ENCODE data around the gene KRT27.
"Not testable (repeated sequence)": the region's sequence is repeated elsewhere in the genome, so short reads cannot be mapped to it uniquely, and the experiment has no call there.

The KRT27 gene, protein sequence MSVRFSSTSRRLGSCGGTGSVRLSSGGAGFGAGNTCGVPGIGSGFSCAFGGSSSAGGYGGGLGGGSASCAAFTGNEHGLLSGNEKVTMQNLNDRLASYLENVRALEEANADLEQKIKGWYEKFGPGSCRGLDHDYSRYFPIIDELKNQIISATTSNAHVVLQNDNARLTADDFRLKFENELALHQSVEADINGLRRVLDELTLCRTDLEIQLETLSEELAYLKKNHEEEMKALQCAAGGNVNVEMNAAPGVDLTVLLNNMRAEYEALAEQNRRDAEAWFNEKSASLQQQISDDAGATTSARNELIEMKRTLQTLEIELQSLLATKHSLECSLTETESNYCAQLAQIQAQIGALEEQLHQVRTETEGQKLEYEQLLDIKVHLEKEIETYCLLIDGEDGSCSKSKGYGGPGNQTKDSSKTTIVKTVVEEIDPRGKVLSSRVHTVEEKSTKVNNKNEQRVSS

GRCh38 chr17:40782450-40782849 lies at the start of gene KRT27:
Gene KRT27, minus strand, starts transcription at chr17:40782550. Its CDS starts 57 bp downstream, at chr17:40782493.
- DNase-seq (ENCODE audit: low spot score) = no peak

DNA sequence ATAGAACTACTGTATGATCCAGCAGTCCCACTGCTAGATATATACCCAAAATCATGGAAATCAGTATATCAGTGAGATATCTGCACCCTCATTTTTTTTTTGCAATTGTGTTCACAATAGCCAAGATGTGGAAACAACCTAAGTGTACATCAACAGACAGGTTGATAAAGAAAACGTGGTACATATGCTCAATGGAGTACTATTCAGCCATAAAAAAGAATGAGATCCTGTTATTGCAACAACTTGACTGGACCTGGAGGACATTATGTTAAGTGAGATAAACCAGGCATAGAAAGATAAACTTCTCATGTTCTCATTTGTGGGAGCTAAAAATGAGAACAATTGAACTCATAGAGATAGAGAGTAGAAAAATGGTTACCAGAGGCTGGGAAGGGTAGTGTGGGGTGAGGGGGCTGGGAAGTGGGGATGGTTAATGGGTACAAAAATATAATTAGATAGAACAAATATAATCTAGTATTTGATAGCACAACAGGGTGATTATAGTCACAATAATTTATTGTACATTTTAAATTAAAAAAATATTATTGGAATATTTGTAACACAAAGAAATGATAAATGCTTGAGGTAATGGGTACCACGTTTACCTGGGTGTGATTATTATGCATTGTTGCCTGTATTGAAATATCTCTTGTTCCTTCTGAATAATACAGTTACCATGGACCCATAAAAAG lies 47.9 kb upstream of the KRT27 start:
- DNase-seq (ENCODE audit: low spot score) = no peak

GRCh38 chr17:40828454-40829044 lies 46.2 kb upstream of the KRT27 start:
- DNase-seq (ENCODE audit: low spot score) = no peak

DNA sequence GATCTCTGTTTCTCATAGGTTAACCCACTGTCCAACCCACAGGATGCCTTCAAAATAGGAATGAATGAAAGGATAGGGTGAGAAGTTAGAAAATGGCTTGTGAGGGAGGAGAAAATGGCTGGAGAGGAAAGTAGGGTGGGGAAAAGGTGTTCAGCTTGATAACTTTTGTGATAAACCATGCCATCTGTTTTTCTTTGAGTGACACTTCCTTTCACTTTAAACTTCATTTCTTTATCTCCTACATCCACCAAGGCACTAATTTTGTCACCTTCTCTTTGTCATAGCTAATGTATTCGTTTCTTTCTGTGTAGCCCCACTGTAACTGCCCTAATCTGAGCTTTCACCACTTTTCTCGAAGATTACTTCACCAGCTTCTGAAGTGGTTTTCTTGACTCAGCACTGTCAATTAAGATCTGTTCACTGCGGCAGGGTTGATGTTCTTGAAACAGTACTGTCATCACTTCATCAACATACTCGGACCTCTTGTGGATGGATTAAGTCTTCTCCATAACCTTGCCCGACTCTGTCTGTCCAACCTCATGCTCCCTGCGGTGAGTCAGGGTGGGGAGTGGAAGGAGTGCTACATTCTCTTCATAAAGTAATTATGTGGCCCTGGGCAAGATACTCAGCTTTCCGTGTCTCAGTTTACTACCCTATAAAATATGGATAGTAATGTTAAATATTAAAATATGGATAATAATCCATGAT lies 45.5 kb upstream of the KRT27 start:
- DNase-seq (ENCODE audit: low spot score) = no peak

DNA sequence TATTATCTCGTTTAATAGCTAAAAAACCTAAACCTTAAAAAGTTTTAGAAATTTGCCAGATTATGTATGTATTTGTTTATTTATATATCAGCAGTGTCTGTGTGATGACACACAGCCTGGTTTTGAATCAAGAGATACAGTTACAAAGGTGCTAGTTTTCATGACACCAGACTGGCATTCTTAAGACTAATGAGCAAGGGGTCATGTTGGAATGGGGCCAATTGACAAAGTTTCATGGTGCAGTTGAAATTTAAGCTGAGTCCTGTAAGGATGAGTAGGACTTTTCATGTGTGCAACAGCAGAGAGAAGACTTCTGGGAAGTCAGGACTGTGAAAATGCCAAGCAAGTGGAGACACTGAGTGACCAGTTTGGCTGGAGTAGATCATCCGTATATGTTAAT lies 43.2 kb upstream of the KRT27 start:
- no peak for DNase-seq (ENCODE audit: low spot score)

DNA sequence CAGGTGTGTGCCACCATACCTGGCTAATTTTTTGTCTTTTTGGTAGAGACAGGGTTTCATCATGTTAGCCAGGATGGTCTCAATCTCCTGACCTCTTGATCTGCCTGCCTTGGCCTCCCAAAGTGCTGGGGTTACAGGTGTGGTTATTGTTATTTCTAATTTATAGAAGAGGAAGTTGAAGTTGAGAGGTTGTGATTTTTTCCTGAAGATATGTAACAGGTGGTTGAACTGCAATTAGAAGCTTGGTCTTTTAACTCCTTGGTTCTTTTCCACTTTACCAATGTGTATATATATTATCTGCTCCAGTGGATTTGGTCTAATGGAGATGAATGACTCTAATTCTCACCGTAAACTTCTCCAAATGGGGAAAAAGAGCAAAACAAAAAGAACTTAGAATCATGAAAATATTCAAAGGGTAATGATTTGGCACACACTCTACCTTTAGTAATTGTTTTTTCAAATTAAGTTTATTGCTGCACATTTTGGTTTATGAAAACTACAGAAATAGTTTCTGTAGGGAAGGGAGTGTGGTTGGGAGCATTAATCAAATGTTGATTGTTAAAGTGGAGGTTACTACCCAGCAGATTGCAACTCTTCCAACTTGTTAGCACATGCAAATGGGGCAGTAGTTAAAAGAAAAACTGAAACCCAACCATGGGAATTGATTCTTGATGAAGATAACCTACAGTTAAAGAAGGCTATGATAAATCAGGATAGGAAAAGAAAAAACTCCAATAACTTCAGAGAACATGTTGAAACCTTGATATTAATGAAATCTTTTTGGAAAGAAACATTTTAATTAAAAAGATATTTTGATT lies 41.9 kb upstream of the KRT27 start:
- DNase-seq (ENCODE audit: low spot score) = no peak

- DNase-seq (ENCODE audit: low spot score) = no peak
Measured at GRCh38 chr17:40822132-40822812, 39.9 kb upstream of the KRT27 start, which contains the start of gene KRT10. Gene KRT10, minus strand, starts transcription at chr17:40822614. Its CDS starts 29 bp downstream, at chr17:40822585.

DNA sequence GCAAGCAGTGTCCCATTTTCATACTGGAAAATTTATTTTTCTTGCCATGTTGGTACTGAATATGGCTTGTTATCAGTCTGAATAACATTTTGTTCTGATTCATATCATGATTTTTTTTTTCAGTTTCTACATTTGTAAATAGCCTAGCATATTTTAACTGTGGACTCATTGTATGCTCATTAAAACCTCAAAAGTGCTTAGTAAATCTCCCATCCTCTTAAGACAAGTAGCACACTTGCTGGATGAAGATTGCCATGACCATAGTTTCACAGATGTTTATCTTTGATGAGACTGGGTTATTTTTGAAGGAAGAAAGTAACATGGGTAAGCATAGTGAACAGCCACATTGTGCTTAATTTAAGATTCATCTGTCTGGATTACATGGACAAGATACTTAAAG lies 39.2 kb upstream of the KRT27 start:
- no peak for DNase-seq (ENCODE audit: low spot score)

DNA sequence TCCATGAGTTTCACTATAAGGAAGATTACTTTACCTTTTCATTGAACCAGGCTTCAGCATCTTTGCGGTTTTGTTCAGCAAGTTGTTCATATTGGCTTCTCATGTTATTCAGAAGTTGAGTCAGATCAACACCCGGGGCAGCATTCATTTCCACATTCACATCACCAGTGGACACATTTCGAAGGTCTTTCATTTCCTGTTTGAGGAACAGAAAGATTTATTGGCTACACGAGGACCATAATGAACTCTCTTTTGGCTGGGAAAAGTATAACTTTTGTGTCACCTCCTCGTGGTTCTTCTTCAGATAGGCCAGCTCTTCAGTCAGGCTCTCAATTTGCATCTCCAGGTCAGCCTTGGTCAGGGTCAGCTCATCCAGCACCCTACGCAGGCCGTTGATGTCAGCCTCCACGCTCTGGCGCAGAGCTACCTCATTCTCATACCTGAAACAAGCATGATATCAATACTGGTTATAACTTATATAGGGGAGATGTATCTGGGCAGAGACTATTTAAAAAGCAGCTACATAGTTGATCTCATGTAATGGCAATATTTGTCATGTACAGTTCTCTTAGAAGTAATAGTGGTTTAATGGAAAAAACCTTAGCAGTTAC lies 38.0 kb upstream of the KRT27 start:
- no peak for DNase-seq (ENCODE audit: low spot score)

GRCh38 chr17:40819528-40820125 lies 37.3 kb upstream of the KRT27 start:
- no peak for DNase-seq (ENCODE audit: low spot score)

DNA sequence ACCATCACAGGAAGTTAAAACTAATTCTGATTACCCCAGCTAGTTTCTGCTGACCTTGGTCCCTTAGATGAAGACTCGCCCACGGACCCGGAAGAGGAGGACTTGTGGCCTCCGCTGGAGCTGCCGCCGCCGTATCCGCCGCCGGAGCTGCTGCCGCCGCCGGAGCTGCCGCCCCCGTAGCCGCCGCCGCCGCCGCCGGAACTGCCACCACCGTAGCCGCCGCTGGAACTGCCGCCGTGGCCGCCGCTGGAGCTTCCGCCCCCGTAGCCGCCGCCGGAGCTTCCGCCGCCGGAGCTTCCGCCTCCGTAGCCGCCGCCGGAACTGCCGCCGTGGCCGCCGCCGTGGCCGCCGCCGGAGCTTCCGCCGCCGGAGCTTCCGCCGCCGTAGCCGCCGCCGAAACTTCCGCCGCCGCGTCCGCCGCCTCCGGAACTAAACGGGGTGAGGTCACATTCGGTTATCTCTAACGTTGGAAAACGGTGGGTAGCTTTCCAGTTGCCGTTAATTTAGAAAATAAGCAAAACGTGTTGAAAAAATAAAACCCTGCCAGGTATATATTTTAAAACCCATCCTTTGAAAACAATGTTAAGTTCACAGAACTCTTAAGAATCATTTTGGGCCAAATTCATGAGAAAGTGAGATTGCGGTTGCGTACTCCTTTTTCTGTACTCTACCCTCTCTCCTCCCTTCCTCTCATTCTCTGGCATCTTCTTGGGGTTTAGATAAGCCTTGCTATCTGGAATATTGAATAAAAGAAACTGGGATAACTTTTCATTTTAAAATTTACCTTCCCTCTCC lies 36.6 kb upstream of the KRT27 start:
- peak; percentile 43 for DNase-seq (ENCODE audit: low spot score)

DNA sequence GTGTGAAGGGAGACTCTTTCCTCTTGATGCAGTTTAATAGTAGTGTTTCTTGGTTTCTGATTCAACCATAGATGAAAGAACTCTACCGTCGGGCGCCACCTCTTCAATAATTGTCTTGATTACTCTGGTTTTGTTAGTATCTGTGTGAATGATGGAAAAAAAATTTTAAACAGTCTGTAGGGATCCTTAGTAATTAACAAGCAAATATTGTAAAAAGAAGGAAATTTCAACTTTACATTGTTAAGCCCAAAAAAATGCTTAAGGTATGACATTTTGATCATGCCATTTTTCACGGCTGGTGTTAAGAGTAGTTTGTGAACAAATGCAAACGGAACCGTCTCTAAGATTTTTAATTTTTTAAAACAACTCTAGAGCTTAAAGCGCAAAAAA lies 36.0 kb upstream of the KRT27 start:
- DNase-seq (ENCODE audit: low spot score) = no peak

GRCh38 chr17:40817103-40817682 lies 34.8 kb upstream of the KRT27 start:
- DNase-seq (ENCODE audit: low spot score) = no peak

- DNase-seq (ENCODE audit: low spot score) = no peak
Measured at GRCh38 chr17:40816569-40816968, 34.2 kb upstream of the KRT27 start.

DNA sequence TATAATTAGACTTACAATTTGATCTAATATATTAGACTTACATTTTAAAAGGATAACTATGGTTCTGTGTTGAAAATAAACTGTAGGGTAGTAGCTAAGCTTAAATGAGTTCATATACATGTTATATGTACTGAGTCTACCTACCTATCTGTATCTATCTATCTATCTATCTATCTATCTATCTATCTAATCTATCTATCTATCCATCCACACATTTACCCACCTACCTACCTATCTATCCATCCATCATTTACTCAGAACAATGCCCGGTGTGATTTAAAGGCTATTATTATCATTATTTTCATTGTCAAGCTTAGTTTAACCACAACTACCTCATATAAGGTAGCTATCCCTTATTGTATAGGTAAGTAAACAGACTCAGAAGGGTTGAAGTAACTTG lies 33.0 kb upstream of the KRT27 start:
- no peak for DNase-seq (ENCODE audit: low spot score)

DNA sequence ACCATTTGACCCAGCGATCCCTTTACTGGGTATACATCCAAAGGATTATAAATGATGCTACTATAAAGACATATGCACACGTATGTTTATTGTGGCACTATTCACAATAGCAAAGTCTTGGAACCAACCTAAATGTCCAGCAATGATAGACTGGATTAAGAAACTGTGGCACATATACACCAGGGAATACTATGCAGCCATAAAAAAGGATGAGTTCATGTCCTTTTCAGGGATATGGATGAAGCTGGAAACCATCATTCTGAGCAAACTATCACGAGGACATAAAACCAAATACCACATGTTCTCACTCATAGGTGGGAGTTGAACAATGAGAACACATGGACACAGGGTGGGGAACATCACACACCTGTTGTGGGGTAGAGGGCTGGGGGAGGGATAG lies 32.3 kb upstream of the KRT27 start:
- DNase-seq (ENCODE audit: low spot score) = not testable (repeated sequence)

GRCh38 chr17:40813804-40814203 lies 31.5 kb upstream of the KRT27 start:
- no peak for DNase-seq (ENCODE audit: low spot score)

DNA sequence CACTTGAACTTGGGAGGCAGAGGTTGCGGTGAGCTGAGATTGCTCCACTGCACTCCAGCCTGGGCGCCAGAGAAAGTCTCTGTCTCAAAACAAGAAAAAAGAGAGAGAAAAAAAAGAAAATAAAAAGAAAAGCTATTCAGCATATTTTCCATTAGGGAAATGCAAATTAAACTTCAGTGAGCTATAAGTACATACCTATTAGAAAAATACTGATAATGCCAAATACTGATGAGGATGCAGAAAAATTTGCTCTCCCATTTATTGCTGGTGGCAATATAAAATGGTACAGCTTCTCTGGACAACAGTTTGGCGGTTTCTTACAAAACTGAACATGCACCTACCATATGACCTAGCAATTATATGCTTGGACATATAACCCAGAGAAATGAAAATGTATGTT lies 30.3 kb upstream of the KRT27 start:
- no peak for DNase-seq (ENCODE audit: low spot score)

DNA sequence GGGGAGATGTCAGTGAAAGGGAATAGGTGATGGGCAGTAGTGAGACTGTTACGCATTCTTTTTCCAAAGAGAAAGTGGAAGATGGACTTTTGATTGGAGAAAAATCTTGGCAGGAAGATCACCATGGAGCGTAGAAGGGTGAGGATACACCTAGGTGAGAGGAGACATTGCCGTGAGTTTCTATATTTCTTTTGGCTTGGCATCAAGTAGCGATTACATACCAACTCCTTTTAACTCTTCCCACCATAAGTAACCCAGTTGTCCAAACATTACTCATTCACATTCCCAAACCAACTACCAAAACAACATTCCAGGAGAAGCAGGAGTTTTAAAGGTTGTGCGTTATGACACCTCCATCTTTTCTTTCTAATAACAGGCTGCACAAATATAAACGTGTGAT lies 28.1 kb upstream of the KRT27 start:
- no peak for DNase-seq (ENCODE audit: low spot score)
